ENCODE results near the gene NEURL2.
A peak's percentile ranks its signal among the peaks of the same experiment; 100 is the strongest.

Gene NEURL2

GRCh38 chr20:45920462-45921336 lies 29.7 kb upstream of the NEURL2 start:
- no peak for DNase-seq (ENCODE audit: low read depth in 2 of 3, low spot score in 2 of 3)

- no peak for DNase-seq (ENCODE audit: low read depth in 2 of 3, low spot score in 2 of 3)
These were observed 28.8 kb upstream of the NEURL2 start for GRCh38 chr20:45919542-45920399.

DNA sequence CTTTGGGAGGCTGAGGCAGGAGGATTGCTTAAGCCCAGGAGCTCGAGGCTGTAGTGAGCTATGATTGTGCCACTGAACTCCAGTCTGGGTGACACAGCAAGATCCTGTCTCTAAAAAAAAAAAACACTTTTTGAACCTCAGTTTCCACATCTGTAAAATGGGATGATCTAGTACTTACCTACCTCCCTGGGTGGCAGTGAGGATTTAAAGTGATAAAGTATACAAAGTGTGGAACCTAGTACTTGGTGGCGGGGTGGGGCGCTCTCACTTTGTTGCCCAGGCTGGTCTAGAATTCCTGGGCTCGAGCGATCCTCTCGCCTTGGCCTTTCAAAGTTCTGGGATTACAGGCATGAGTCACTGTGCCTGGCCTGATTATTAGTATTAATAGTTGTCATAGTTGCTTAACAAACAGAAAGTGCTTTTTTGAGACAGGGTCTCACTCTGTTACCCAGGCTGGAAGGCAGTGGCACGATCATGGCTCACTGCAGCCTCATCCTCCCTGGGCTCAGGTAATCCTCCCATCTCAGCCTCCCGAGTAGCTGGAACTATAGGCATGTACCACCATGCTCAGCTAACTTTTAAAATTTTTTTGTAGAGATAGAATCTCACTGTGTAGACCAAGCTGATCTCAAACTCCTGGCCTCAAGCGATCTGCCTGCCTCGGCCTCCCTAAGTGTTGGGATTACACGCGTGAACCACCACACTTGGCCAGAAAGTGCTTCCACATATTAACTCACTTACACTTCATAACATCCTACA lies 27.9 kb upstream of the NEURL2 start:
- no peak for DNase-seq (ENCODE audit: low read depth in 2 of 3, low spot score in 2 of 3)

- DNase-seq (ENCODE audit: low read depth in 2 of 3, low spot score in 2 of 3) = no peak
These were observed 27.3 kb upstream of the NEURL2 start for GRCh38 chr20:45918182-45918737.

DNA sequence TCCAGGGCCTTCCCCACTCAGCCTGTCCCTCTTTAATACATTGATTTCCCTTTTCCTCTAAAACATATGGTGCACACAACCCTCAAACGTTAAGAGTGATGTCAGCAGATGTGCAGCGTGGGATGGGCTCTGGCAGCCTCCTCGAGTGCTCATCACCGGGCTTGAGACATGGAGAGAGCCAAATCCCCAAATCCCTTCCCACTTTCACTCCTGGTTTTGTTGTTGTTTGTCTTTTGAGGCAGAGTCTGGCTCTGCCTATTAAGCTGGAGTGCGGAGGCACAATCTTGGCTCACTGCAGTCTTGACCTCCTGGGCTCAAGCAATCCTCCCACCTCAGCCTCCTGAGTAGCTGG lies 26.8 kb upstream of the NEURL2 start:
- no peak for DNase-seq (ENCODE audit: low read depth in 2 of 3, low spot score in 2 of 3)

DNA sequence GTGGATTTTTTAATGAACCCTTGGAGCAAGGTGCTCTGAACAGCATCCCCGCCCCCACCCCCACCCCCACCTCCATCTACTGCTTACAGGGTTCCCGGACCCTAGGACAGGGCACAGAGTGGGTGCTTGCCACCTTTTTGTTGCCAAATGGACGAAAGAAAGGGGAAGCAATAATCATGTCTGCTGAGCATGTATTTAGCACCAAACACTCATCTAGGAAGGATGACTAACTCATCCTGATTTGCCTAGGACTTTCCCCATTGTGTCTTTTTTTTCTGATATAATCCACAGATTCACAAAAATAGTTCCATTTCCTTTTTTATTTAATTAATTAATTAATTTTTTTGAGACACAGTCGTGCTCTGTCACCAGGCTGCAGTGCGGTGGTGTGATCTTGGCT lies 22.1 kb upstream of the NEURL2 start:
- DNase-seq (ENCODE audit: low read depth in 2 of 3, low spot score in 2 of 3) = no peak

DNA sequence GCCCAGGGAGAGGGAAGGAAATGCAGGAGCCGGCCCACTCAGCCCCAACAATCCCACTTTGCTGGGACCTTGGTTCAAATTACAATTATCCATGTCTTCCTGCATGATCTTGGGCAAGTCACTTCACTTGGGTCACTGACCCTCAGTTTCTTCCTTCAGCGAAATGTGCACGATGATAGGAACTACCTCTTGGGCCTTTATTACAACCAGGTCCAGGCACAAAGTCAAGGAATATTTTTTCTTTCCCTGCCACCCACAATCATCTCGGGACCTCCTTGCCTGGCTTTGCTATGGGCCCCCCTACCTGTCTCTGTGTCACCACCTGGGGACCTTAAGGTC lies 21.3 kb upstream of the NEURL2 start:
- no peak for DNase-seq (ENCODE audit: low read depth in 2 of 3, low spot score in 2 of 3)

GRCh38 chr20:45911486-45912343 lies 20.7 kb upstream of the NEURL2 start, which contains the start of gene PLTP:
Gene PLTP (minus strand): TSS chr20:45912155. CDS start chr20:45911452, 703 bp downstream.
- peak in 2 of 3 experiments; percentile 17 to 22 for DNase-seq (ENCODE audit: low read depth in 2 of 3, low spot score in 2 of 3)

DNA sequence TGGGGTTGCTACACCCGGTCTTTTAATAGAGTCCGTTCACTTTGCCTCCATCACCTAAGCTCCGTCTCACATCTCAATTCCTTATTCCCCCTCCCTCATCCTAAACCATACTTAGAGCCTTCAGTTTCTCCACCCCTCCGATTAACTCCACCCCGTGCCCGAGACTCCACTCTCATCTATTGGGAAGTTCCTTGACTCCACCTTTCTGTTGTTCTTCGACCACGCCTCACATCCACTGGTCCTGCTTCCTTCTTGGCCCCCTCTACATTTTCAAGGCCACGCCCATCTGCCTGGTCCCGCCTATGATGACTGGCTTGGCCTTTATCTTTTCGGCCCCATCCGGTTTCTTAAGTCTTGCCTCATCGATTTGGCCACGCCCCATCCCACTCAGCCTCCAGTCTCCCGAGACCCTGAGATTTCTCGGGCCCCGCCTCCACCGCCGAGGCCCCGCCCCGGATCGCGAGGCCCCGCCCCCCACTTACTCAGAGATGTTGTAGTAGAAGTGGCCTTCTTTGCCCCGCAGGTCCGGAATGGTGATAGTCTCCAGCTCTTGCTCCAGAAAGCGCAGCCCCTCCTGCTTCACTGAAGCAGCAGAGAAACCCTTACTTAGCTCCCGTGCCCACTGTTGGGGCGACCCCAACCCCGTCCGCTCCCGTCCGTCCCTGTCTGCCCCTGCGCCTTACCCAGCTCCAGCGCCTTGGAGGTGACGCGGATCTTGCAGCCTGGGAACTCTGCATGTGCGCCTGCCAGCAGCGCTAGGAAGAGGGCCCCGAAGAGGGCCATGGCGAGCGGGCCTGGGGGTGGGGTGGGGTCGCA lies 19.9 kb upstream of the NEURL2 start:
- DNase-seq (ENCODE audit: low read depth in 2 of 3, low spot score in 2 of 3) = peak; percentile 94 to 98 (median 97)

DNA sequence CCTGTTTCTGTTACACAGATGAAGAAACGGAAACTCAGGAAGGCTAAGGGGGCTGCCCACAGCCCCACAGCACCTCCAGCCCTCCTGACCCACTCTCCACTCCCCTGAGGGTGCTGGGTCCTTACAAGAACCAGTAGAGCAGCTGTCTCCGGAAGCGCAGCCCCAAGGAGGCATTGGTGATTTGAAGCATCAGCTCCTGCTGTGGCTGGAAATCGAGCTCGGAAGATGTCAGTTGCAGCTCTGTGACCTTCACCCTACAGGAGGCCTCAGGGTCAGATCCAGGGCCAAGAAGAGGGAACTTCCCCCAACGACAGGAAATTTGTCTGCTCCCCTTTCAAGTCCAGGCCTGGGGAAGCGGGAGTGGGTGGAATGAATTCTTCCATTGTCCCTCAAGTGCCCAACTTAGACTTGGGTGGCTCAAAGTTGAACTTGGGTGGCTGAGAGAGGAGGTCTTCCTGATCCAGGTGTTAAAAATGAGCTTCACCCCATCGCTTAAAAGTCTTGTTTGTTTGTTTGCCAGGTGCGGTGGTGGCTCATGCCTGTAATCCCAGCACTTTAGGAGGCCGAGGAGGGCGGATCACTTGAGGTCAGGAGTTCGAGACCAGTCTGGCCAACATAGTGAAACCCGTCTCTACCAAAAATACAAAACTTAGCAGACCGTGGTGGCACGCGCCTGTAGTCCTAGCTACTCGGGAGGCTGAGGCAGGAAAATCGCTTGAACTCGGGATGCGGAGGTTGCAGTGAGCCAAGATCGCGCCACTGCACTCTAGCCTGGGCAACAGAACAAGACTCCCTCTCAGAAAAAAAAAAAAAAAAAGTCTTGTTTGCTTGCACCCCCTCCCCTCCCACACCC lies 19.0 kb upstream of the NEURL2 start:
- no peak for DNase-seq (ENCODE audit: low read depth in 2 of 3, low spot score in 2 of 3)

- no peak for DNase-seq (ENCODE audit: low read depth in 2 of 3, low spot score in 2 of 3)
These were observed 18.4 kb upstream of the NEURL2 start for GRCh38 chr20:45909336-45909808.

DNA sequence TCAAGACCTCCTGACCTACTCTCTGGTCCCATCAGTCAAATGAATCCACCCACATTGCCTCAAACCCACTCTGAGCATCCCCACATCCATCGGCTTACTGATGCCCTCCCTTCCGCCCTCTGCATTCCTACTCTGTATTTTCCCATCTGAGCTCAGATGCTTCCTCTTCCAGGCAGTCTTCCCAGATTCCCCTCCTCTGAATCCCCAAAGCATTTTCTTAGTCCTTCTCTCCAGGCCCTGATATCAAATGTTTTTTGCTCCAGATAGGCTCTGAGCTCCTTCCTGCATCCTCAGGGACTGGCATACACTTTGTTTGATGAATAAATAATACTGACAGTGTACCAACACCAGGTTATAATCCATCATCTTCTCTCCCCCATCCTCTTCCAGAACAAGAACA lies 17.1 kb upstream of the NEURL2 start:
- DNase-seq (ENCODE audit: low read depth in 2 of 3, low spot score in 2 of 3) = no peak

DNA sequence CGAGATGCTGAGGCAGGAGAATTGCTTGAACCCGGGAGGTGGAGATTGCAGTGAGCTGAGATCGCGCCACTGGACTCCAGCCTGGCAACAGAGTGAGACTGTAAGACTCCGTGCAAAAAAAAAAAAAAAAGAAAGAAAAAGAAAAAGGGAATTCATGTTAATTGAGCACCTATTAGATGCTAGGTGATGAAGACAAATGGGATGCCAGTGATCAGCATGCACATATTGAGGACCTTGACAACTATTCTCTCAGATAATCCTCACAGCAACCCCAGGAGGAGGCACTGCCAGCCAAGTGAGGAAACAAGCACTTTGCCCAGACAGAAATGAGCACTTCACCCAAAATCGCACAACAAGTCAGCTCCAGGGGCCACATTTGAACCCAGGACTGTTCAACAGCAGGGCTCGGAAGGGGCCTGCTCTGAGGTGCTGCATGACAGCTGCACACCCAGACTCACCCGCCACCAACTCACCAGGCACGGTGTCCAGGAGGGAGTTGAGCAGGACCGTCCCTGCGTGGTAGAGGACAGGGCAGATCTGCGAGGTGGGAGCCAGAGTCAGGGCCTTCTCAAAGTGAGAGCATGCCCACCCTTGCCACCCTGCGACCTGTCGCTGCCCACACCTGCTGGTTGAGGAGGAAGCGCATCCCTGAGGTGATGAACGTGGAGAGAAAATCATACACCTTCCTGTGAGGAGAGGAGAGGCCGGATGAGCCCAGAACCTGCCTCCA lies 16.4 kb upstream of the NEURL2 start:
- DNase-seq (ENCODE audit: low read depth in 2 of 3, low spot score in 2 of 3) = no peak

- DNase-seq (ENCODE audit: low read depth in 2 of 3, low spot score in 2 of 3) = no peak
These were observed 14.6 kb upstream of the NEURL2 start for GRCh38 chr20:45905505-45906079.

- no peak for DNase-seq (ENCODE audit: low read depth in 2 of 3, low spot score in 2 of 3)
These were observed 13.8 kb upstream of the NEURL2 start for GRCh38 chr20:45904583-45905504.

DNA sequence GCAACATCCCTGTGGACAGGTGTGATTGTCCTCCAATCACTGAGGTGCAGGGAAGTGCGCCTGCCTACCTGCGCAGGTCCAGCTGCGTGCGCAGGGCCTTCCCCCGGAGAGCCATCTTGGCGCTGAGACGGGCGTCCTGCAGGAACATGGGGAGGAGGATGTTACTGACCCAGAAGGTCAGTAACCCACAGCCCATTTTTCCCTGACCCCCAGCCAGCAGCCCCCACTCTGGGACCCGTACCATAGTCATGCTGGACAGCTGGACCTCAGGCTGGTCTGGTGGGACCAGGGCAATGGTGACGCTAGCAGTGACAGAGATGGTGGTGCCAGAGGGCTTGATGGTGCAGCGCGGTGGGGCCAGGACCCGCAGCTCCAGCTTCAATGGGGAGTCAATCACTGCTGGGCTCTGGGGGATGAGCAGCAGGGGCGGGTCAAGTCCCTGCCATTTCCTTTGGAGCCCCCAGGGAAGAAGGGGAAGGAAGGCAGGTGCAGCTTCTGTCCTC lies 11.2 kb upstream of the NEURL2 start:
- DNase-seq (ENCODE audit: low read depth in 2 of 3, low spot score in 2 of 3) = no peak

Data from activated CD8-positive, alpha-beta memory T cell treated with anti-CD3 and anti-CD28 coated beads for 48 hours (primary cell).